T-cell (primary cell): ENCODE data around the gene DOC2A. TPM values are rescaled to one million over a fixed set of nuclear protein-coding genes. Genes with fewer than 3 reads are reported as not detected.

Source experiments
- ATAC-seq, 4 experiments: fragments of 200-7000 bp in 3 of 4; fragments of 150-1000 bp in 1 of 4; cut with Tn5 transposase; replicated peaks in 1 of 4; 1 replicate in 3 of 4; 2 replicates in 1 of 4; pipeline ENCODE4 v1.10.0; 2021; ENCODE audit warnings: moderate library complexity in 3 of 4, mild to moderate bottlenecking in 2 of 4, moderate number of reproducible peaks in 1 of 4
- CTCF ChIA-PET, 2 donors: fragments of 300-600 bp; sonication (Branson Sonifier 250); formaldehyde crosslinking; loops; one replicate each; lab custom pipeline; 2022; ENCODE audit warnings: antibody characterized with exemption in 2 of 2; lab: Charles Lee
- POLR2A ChIA-PET, 2 donors: fragments of 300-600 bp; sonication (Branson Sonifier 250); formaldehyde crosslinking; loops; one replicate each; lab custom pipeline; 2022; ENCODE audit warnings: antibody characterized with exemption in 2 of 2; lab: Charles Lee
- DNase-seq, 35 experiments: peaks; one replicate each; pipeline versions ENCODE4 v3.0.0 to v3.0.0-alpha.2; 2013 to 2023
- H3K27ac ChIP-seq: one replicate; pipeline ENCODE4 v1.5.1; 2013; ENCODE audit warnings: low read length
- H3K27me3 ChIP-seq, 2 experiments: replicated peaks in 1 of 2; 1 replicate in 1 of 2; 2 replicates in 1 of 2; pipeline versions ENCODE4 v1.6.1 to v1.7.0; 2013; ENCODE audit warnings: low read length in 1 of 2, mixed read lengths in 1 of 2; ENCODE audit not compliant: control insufficient read depth in 2 of 2, insufficient read depth in 2 of 2; ENCODE audit errors: extremely low read depth in 1 of 2
- H3K36me3 ChIP-seq, 2 donors: 1 replicate in 1 of 2; 2 replicates in 1 of 2; pipeline versions ENCODE4 v1.6.1 to v1.7.0; 2013; ENCODE audit warnings: low read length in 1 of 2; ENCODE audit not compliant: control insufficient read depth in 2 of 2, insufficient read depth in 1 of 2; ENCODE audit errors: extremely low read depth in 1 of 2
- H3K4me1 ChIP-seq, 2 experiments: 1 replicate in 1 of 2; 2 replicates in 1 of 2; pipeline versions ENCODE4 v1.6.1 to v1.7.0; 2013; ENCODE audit warnings: low read length in 2 of 2, mixed read lengths in 1 of 2; ENCODE audit not compliant: insufficient read depth in 2 of 2, control insufficient read depth in 1 of 2; ENCODE audit errors: extremely low read depth in 1 of 2
- H3K4me3 ChIP-seq, 2 donors: 1 replicate in 1 of 2; 2 replicates in 1 of 2; pipeline versions ENCODE4 v1.5.1 to v1.7.0; 2013; ENCODE audit warnings: mild to moderate bottlenecking in 2 of 2, low read length in 1 of 2, moderate library complexity in 1 of 2; ENCODE audit not compliant: control insufficient read depth in 1 of 2; ENCODE audit errors: extremely low read depth in 1 of 2
- H3K9me3 ChIP-seq: 2 replicates; pipeline ENCODE4 v1.7.0; 2013
- H3K27ac Mint-ChIP-seq, 2 donors: one replicate each; pipeline ENCODE4 v1.8.0; 2020 to 2021; ENCODE audit warnings: mild to moderate bottlenecking in 2 of 2, mixed read lengths in 2 of 2
- H3K27me3 Mint-ChIP-seq, 2 donors: one replicate each; pipeline ENCODE4 v1.8.0; 2021 to 2022; ENCODE audit warnings: mixed read lengths in 2 of 2
- H3K36me3 Mint-ChIP-seq: one replicate; pipeline ENCODE4 v1.8.0; 2021; ENCODE audit warnings: mixed read lengths
- H3K4me1 Mint-ChIP-seq, 3 donors: one replicate each; pipeline ENCODE4 v1.8.0; 2020 to 2022; ENCODE audit warnings: mixed read lengths in 3 of 3, mild to moderate bottlenecking in 1 of 3
- H3K4me3 Mint-ChIP-seq, 3 donors: one replicate each; pipeline ENCODE4 v1.8.0; 2020 to 2022; ENCODE audit warnings: mild to moderate bottlenecking in 3 of 3, mixed read lengths in 3 of 3, moderate library complexity in 3 of 3
- H3K9me3 Mint-ChIP-seq, 3 donors: one replicate each; pipeline ENCODE4 v1.8.0; 2020 to 2022; ENCODE audit warnings: mixed read lengths in 3 of 3
- WGBS: methylation state at CpG from one replicate; pipeline ENCODE4 v1.1.5; 2013; ENCODE audit warnings: missing lambda C conversion rate; ENCODE audit not compliant: insufficient coverage; 5-methylcytosine and 5-hydroxymethylcytosine counted together
- total RNA-seq, 35 experiments: library from RNA in 6 of 35; stranded (reverse) in 6 of 35; fragments of 120-200 nt in 1 of 35; gene quantifications; one replicate each; pipeline versions ENCODE4 v1.2.1 to v1.2.4 and lab custom pipeline; 2013 to 2026

Gene DOC2A
- total RNA-seq, 5 donors from 2014 or later (not counting 1 experiment from before 2014, with no cell fraction given) = 0.15 to 0.38 (median 0.26) TPM; not detected in 1

DNA sequence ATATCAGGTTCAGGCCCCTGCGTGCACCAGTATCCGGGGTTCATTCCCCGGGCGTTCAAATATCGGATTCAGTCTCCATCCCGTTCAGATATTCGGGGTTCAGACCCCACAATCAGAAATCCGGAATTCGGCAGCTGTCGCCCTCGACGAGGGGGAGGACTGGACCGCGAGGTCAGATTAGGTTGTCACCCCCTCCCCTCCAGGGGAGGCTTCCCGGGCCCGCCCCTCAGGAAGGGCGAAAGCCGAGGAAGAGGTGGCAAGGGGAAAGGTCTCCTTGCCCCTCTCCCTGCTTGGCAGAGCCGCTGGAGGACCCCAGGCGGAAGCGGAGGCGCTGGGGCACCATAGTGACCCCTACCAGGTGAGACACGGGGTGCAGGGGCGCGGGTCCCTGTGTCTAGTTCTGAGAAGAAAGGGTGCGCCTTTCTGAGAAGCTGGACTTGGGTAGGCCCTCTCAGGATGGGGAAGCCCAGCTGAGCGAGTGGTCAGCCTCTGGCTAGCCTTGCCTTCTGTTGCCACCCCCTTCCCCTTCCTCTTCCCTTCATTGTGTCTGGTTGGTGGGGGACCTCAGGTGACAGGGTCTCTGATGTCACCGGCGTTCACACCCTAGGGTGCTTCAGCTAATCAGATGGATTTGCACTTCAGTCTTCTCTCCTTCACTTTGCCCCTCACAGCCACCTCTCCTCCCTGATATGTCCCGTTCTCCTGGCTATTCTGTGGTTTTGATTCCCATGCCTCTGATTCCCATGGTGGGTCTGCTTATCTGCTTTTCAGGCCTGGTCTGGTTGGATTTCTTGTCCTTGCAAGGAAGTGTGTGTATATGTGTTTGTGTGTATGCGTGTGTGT lies 36.3 kb downstream of the DOC2A start:
- H3K27me3 Mint-ChIP-seq = no peaks in the 10 kb centered on the region
- ATAC-seq = no peak
- H3K9me3 Mint-ChIP-seq = no peaks in the 10 kb centered on the region
- peak in 7 of 35 experiments; percentile 7 to 41 (median 23) for DNase-seq
- H3K4me3 ChIP-seq = peak overlapping the region; percentile 83 to 98
- 1% methylated on average over 15 of the region's 31 CpGs for whole genome bisulfite sequencing
- H3K27ac Mint-ChIP-seq = peak overlapping the region; percentile 83 to 93
- ChIA-PET POLR2A (interaction anchor here in 1 of 2 donors (0.6 kb wide), 1 partner anchor 1101 kb away, joined by 3 read pairs; no protein-coding TSS in a partner anchor), CTCF (interaction anchor here in 1 of 2 donors (1.3 to 3.9 kb wide), 2 partner anchors 13 to 127 kb away, joined by 9 to 22 read pairs; partner anchors contain the start of gene TMEM219)
- peaks cover 9 to 15% of the 10 kb centered on the region in 2 donors for H3K36me3 ChIP-seq
- no peaks in the 10 kb centered on the region for H3K27me3 ChIP-seq
- peaks cover 20% of the 10 kb centered on the region for H3K36me3 Mint-ChIP-seq
- peaks cover 13 to 33% of the 10 kb centered on the region in 2 experiments for H3K4me1 ChIP-seq
- H3K9me3 ChIP-seq = no peaks in the 10 kb centered on the region
- H3K27ac ChIP-seq = peak overlapping the region; percentile 78
- peak overlapping the region; percentile 85 to 97 (median 90) for H3K4me3 Mint-ChIP-seq
- peaks cover 23 to 41% (median 36%) of the 10 kb centered on the region in 3 donors for H3K4me1 Mint-ChIP-seq

DNA sequence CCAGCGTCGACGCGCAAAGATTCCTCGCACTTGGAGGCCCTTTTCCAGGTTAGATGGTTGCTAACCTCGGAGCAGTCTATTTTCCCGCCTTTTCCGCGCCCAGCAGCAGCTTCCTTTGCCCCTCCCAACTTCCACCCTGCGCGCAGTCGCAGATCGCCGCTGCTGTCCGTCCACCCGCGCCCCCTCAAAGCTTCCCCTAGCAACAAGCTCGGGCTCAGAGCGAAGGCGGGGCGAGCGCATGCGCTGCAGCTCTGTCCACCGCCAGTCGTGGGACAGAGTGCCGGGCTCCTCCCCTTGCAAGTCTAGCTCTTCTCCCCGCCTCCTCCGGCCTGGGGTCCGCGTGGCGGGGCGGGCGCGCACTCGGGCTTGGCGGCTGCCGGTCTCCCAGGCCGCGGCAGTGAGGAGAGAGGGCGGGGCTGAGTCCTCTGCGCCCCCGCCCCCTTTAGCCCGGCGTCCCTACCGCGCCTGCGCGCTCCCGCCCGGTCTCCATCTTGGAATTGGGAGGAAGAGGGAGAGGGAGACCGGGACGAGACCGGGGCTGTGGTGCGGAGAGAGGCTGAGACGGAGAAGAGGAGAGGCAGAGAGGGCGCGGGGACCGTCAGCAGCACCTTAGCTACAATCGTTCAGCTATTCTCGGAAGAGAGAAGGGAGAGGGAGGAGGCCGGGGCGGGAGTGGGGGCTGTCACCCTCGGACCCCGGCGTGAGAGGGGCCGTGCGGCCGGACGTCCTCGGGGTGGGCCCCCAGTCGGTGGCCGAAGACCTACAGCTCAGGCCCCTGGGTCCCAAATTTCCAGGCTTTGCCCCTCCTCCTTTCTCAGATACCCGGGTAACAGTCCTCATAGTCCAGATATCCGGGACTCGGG lies 37.2 kb downstream of the DOC2A start, which contains the start of gene TAOK2:
Gene TAOK2 (plus strand): TSS at position 485 of the 863 bp plus-strand sequence. CDS start 3,905 bp downstream, outside the sequence.
- Histone ChIP-seq H3K9me3 (no peaks in the 10 kb centered on the region), H3K27me3 (no peaks in the 10 kb centered on the region), H3K4me1 (peaks cover 13 to 33% of the 10 kb centered on the region in 2 experiments), H3K36me3 (peaks cover 4 to 10% of the 10 kb centered on the region in 2 donors), H3K27ac (peak within 1 kb of the TSS; percentile 78), H3K4me3 (peak within 1 kb of the TSS; percentile 83 to 98)
- H3K27ac Mint-ChIP-seq = peak within 1 kb of the TSS; percentile 89 to 93
- H3K4me1 Mint-ChIP-seq = peaks cover 23 to 41% (median 36%) of the 10 kb centered on the region in 3 donors
- no peaks in the 10 kb centered on the region for H3K9me3 Mint-ChIP-seq
- ChIA-PET POLR2A (interaction anchor here (0.7 to 1.1 kb wide), 7 partner anchors 11 to 97 kb away, joined by 3 to 7 read pairs (median 4); partner anchors contain the start of genes TMEM219 (in 2 of the 2) and KCTD13 (in 1 of the 2)), CTCF (interaction anchor here (0.5 to 3.9 kb wide), 8 partner anchors 12 to 273 kb away, joined by 3 to 22 read pairs (median 5); partner anchors contain the start of genes KCTD13 (in 1 of the 2), PAGR1 (in 1 of the 2) and TMEM219 (in 1 of the 2))
- 5% methylated on average over 67 of the region's 75 CpGs for WGBS
- H3K27me3 Mint-ChIP-seq = no peaks in the 10 kb centered on the region
- peaks cover 15% of the 10 kb centered on the region for H3K36me3 Mint-ChIP-seq
- peak within 1 kb of the TSS; percentile 85 to 97 (median 90) for H3K4me3 Mint-ChIP-seq
- ATAC-seq (peak; percentile 91 to 97 (median 96)), DNase-seq (peak; percentile 70 to 95 (median 83))

DNA sequence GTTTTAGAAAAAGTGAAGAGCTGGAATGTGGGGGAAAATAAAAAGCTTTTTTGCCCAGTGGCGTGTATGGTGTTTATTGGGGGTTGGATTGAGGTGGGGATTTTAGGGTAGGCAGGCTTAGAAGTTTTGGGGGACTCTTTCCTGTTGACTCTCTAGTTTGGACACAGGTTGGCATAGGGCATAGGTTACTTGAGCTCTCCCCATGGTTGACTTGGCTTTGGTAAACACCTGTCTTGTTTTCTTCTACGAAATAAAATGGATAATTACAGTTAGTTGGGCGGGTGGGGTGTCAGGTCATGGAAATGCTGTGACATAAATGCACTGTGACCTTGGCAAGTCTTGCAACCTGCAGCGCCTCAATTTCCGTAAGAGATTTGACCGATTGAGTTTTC lies 37.8 kb downstream of the DOC2A start:
- 72% methylated on average over 5 of the region's 6 CpGs for WGBS
- Histone ChIP-seq H3K4me1 (peaks cover 13 to 33% of the 10 kb centered on the region in 2 experiments), H3K27ac (peak overlapping the region; percentile 62), H3K9me3 (no peaks in the 10 kb centered on the region), H3K36me3 (peaks cover 0 to 6% of the 10 kb centered on the region in 2 donors), H3K4me3 (peak overlapping the region in 1 of 2 donors; percentile 98), H3K27me3 (no peaks in the 10 kb centered on the region)
- ChIA-PET CTCF (interaction anchor here (0.5 to 3.9 kb wide), 8 partner anchors 11 to 273 kb away, joined by 3 to 22 read pairs (median 5); partner anchors contain the start of genes KCTD13 (in 1 of the 2), PAGR1 (in 1 of the 2) and TMEM219 (in 1 of the 2)), POLR2A (interaction anchor here (0.7 to 1.1 kb wide), 6 partner anchors 10 to 96 kb away, joined by 3 to 7 read pairs (median 4); partner anchors contain the start of genes TMEM219 (in 2 of the 2) and KCTD13 (in 1 of the 2))
- ATAC-seq (no peak), DNase-seq (no peak)
- no peaks in the 10 kb centered on the region for H3K27me3 Mint-ChIP-seq
- H3K27ac Mint-ChIP-seq = peak overlapping the region; percentile 89 to 93
- H3K4me3 Mint-ChIP-seq = peak overlapping the region; percentile 85 to 97 (median 90)
- H3K9me3 Mint-ChIP-seq = no peaks in the 10 kb centered on the region
- H3K36me3 Mint-ChIP-seq = peaks cover 16% of the 10 kb centered on the region
- H3K4me1 Mint-ChIP-seq = peaks cover 23 to 41% (median 36%) of the 10 kb centered on the region in 3 donors

DNA sequence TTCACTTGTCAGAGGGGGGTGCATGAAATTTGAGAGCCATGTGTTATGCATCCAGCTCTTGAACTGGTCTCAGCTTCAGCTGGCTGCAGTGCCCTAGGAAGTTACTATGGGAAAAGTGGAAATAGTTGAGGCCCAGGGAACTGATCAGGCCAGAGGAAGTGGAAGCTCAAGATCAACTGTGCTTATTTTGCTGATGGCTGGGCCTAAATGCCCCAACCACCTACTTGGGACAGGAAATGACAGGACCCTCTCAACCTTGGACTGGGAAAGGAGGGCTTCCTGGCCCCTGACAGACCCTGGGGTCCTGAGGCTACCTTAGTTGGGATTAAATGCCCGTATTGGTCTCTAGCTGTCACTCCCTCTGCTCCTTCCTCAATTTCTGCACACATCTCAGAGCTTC lies 38.3 kb downstream of the DOC2A start:
- H3K4me1 Mint-ChIP-seq = peaks cover 23 to 39% (median 36%) of the 10 kb centered on the region in 3 donors
- peak overlapping the region; percentile 89 to 93 for H3K27ac Mint-ChIP-seq
- H3K27ac ChIP-seq = peak overlapping the region; percentile 62
- peaks cover 13 to 33% of the 10 kb centered on the region in 2 experiments for H3K4me1 ChIP-seq
- ChIA-PET CTCF (interaction anchor here in 1 of 2 donors (1.2 to 3.9 kb wide), 5 partner anchors 11 to 157 kb away, joined by 4 to 22 read pairs (median 6); partner anchors contain the start of genes KCTD13, PAGR1 and TMEM219), POLR2A (interaction anchor here (0.7 to 1.1 kb wide), 4 partner anchors 11 to 342 kb away, joined by 3 to 7 read pairs (median 4); partner anchors contain the start of genes KCTD13 (in 1 of the 2) and TMEM219 (in 1 of the 2))
- H3K9me3 ChIP-seq = no peaks in the 10 kb centered on the region
- DNase-seq = no peak
- ATAC-seq = no peak
- H3K4me3 Mint-ChIP-seq = peak overlapping the region; percentile 85 to 97 (median 90)
- no peaks in the 10 kb centered on the region for H3K9me3 Mint-ChIP-seq
- no peaks in the 10 kb centered on the region for H3K27me3 ChIP-seq
- no peak overlapping the region for H3K4me3 ChIP-seq
- WGBS = no CpG with 5 or more reads among the region's 1 CpG
- peaks cover 17% of the 10 kb centered on the region for H3K36me3 Mint-ChIP-seq
- H3K36me3 ChIP-seq = peaks cover 0 to 8% of the 10 kb centered on the region in 2 donors
- no peaks in the 10 kb centered on the region for H3K27me3 Mint-ChIP-seq

DNA sequence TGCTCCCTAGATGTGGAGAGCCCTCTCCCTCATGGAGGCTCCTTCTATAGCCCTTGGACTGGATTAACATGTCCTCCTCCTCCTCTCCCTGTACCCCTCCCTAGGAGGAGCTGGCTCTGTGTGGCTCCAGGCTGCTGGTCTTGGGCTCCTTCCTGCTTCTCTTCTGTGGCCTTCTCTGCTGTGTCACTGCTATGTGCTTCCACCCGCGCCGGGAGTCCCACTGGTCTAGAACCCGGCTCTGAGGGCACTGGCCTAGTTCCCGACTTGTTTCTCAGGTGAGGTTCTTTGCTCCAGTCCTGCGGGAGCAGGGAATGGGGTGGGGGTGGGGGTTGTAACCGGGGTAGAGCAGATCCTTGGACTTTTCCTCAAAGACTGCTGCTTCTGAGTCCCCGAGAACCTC lies 39.5 kb downstream of the DOC2A start:
- DNase-seq (no peak), ATAC-seq (no peak)
- H3K27ac ChIP-seq = no peak overlapping the region
- H3K4me1 ChIP-seq = peaks cover 13 to 28% of the 10 kb centered on the region in 2 experiments
- H3K9me3 ChIP-seq = no peaks in the 10 kb centered on the region
- Mint-ChIP-seq H3K4me1 (peaks cover 18 to 29% (median 26%) of the 10 kb centered on the region in 3 donors), H3K9me3 (no peaks in the 10 kb centered on the region), H3K27me3 (no peaks in the 10 kb centered on the region), H3K36me3 (peaks cover 17% of the 10 kb centered on the region), H3K27ac (no peak overlapping the region), H3K4me3 (no peak overlapping the region)
- ChIA-PET CTCF (interaction anchor here in 1 of 2 donors (1.2 kb wide), 1 partner anchor 33 kb away, joined by 4 read pairs; no protein-coding TSS in a partner anchor), POLR2A (interaction anchor here in 1 of 2 donors (0.5 to 0.7 kb wide), 2 partner anchors 96 to 642 kb away, joined by 4 to 6 read pairs; no protein-coding TSS in a partner anchor)
- WGBS = 87% methylated on average over 3 of the region's 8 CpGs
- peaks cover 0 to 12% of the 10 kb centered on the region in 2 donors for H3K36me3 ChIP-seq
- no peak overlapping the region for H3K4me3 ChIP-seq
- no peaks in the 10 kb centered on the region for H3K27me3 ChIP-seq
